ENCODE data around the gene ARHGAP21. TPM values are rescaled to one million over a fixed set of nuclear protein-coding genes. Genes with fewer than 3 reads are reported as not detected.

ARHGAP21 gene
- total and polyA plus RNA-seq, 7 donors: 25.2 to 87.8 (median 53.2) TPM

GRCh38 chr10:24706479-24707118, 17.1 kb downstream of the ARHGAP21 start:
- Histone ChIP-seq H3K27me3 (no peaks in the 10 kb centered on the region), H3K9me3 (no peaks in the 10 kb centered on the region), H3K27ac (peak overlapping the region in 3 of 4 donors; percentile 21 to 63 (median 60)), H3K36me3 (no peaks in the 10 kb centered on the region), H3K4me3 (no peak overlapping the region), H3K4me1 (peaks cover 0 to 45% (median 26%) of the 10 kb centered on the region in 4 donors)
- WGBS, 2 donors: 22 to 50% methylated on average over 7 of the region's 7 CpGs
- intact Hi-C loops (cut with DNase I): no loop called here
- DNase-seq: no peak
- no peak for TF ChIP-seq EP300 (IDR thresholded peaks at IDR 0.05)
- TF ChIP-seq POLR2AphosphoS5 (IDR thresholded peaks at IDR 0.05): peak in 2 of 4 donors; percentile 38 to 52

GRCh38 chr10:24703700-24704099, 20.0 kb downstream of the ARHGAP21 start:
- 88 to 90% methylated on average over 5 of the region's 5 CpGs for WGBS, 2 donors

GRCh38 chr10:24701447-24701846, 22.2 kb downstream of the ARHGAP21 start:
- Histone ChIP-seq H3K27me3 (no peaks in the 10 kb centered on the region), H3K4me1 (peaks cover 0 to 33% (median 21%) of the 10 kb centered on the region in 4 donors), H3K27ac (no peak overlapping the region), H3K36me3 (no peaks in the 10 kb centered on the region), H3K4me3 (no peak overlapping the region), H3K9me3 (no peaks in the 10 kb centered on the region)
- no peak for DNase-seq
- intact Hi-C loops (cut with DNase I): no loop called here
- WGBS, 2 donors: 83 to 90% methylated on average over 3 of the region's 3 CpGs
- TF ChIP-seq POLR2A (IDR thresholded peaks at IDR 0.05) (no peak), EP300 (IDR thresholded peaks at IDR 0.05) (no peak), POLR2AphosphoS5 (IDR thresholded peaks at IDR 0.05) (no peak)

More at GRCh38 chr10:24703700-24704099, 20.0 kb downstream of the ARHGAP21 start:
- H3K27ac ChIP-seq: peak overlapping the region in 1 of 4 donors; percentile 10
- no peaks in the 10 kb centered on the region for H3K36me3 ChIP-seq
- H3K9me3 ChIP-seq: no peaks in the 10 kb centered on the region
- no peaks in the 10 kb centered on the region for H3K27me3 ChIP-seq
- peaks cover 0 to 42% (median 35%) of the 10 kb centered on the region in 4 donors for H3K4me1 ChIP-seq
- TF ChIP-seq CTCF (IDR thresholded peaks at IDR 0.05) (no peak), POLR2AphosphoS5 (IDR thresholded peaks at IDR 0.05) (peak in 1 of 4 donors; percentile 23), POLR2A (IDR thresholded peaks at IDR 0.05) (no peak)
- DNase-seq: no peak
- no peak overlapping the region for H3K4me3 ChIP-seq
- intact Hi-C loops (cut with DNase I): no loop called here

GRCh38 chr10:24700948-24701347, 22.7 kb downstream of the ARHGAP21 start:
- H3K9me3 ChIP-seq: no peaks in the 10 kb centered on the region
- TF ChIP-seq CTCF (IDR thresholded peaks at IDR 0.05) (no peak), POLR2A (IDR thresholded peaks at IDR 0.05) (no peak), EP300 (IDR thresholded peaks at IDR 0.05) (no peak), POLR2AphosphoS5 (IDR thresholded peaks at IDR 0.05) (no peak)
- peaks cover 0 to 38% (median 16%) of the 10 kb centered on the region in 4 donors for H3K4me1 ChIP-seq
- 95% methylated on average over 6 of the region's 6 CpGs for WGBS, 2 donors
- H3K4me3 ChIP-seq: no peak overlapping the region
- intact Hi-C loops (cut with DNase I): no loop called here
- H3K27me3 ChIP-seq: no peaks in the 10 kb centered on the region
- H3K36me3 ChIP-seq: no peaks in the 10 kb centered on the region
- no peak for DNase-seq
- H3K27ac ChIP-seq: no peak overlapping the region

GRCh38 chr10:24698270-24698669, 25.4 kb downstream of the ARHGAP21 start:
- no peak overlapping the region for H3K27ac ChIP-seq
- no peak for TF ChIP-seq CTCF (IDR thresholded peaks at IDR 0.05)
- TF ChIP-seq POLR2A (IDR thresholded peaks at IDR 0.05): no peak
- no peak for TF ChIP-seq EP300 (IDR thresholded peaks at IDR 0.05)
- TF ChIP-seq POLR2AphosphoS5 (IDR thresholded peaks at IDR 0.05): no peak
- H3K36me3 ChIP-seq: no peaks in the 10 kb centered on the region
- peaks cover 0 to 48% (median 10%) of the 10 kb centered on the region in 4 donors for H3K4me1 ChIP-seq
- 96 to 98% methylated on average over 3 of the region's 3 CpGs for WGBS, 2 donors
- no peak overlapping the region for H3K4me3 ChIP-seq
- DNase-seq: no peak
- intact Hi-C loops (cut with DNase I): no loop called here
- H3K9me3 ChIP-seq: no peaks in the 10 kb centered on the region
- H3K27me3 ChIP-seq: no peaks in the 10 kb centered on the region

Data from sigmoid colon (tissue), 7 donors.